ENCODE results near the gene CRYGC.
A peak's percentile ranks its signal among the peaks of the same experiment; 100 is the strongest.
"Not testable (repeated sequence)": the region's sequence is repeated elsewhere in the genome, so short reads cannot be mapped to it uniquely, and the experiment has no call there.

Gene CRYGC

DNA sequence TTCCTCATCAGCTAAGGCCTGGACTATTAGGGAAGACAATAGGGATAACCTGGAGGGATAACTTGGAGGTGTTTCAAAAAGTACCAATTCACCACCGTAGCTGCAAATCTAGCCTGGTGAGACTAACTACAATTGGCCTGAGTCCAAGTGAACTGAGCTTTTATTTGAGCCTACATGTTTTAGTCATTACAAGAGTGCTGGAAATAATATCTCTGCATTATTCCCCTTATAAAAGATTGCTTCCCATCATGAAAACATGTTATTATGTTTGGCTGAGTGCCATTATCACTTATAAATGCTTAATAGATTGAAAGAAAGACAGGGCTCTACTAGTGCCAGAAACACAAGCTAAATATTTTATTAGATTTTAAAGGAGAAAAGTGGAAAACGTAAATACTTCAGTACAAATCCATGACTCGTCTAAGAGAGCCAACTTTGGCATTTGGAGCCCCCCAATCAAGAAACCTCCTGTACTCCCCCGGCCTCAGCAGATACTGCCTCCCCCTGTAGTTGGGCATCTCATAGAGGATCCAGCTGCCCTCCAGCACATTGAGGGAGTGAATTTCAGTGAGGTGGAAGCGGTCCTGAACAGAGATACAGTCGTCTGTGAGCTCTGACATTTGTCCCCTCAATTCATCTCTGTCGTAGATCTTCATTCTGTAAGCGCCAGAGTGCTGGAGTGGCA is 12.8 kb upstream of the CRYGC start:
- no peak for DNase-seq
- intact Hi-C loops (cut with DNase I), result no loop called here

DNA sequence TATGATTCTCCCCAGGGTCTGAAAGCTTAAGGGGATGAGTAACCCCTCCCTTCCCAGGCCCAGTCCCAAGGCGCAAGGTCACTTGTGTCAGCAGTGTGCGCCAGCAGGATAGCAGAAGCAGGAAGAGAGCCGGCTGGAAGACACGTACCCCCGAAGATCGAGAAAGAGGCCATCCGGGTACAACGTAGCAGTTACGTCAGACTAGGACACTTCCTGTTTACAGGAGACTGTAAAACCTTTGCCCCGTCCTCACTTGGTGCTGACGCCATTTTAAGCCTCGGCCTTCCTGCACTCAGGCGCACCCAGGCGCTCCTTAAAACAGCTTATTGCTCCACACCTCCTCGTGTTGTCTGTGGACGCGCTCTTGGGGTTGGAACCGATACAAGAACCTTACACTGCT is 9.8 kb upstream of the CRYGC start:
- DNase-seq, result no peak
- intact Hi-C loops (cut with DNase I), result no loop called here

DNA sequence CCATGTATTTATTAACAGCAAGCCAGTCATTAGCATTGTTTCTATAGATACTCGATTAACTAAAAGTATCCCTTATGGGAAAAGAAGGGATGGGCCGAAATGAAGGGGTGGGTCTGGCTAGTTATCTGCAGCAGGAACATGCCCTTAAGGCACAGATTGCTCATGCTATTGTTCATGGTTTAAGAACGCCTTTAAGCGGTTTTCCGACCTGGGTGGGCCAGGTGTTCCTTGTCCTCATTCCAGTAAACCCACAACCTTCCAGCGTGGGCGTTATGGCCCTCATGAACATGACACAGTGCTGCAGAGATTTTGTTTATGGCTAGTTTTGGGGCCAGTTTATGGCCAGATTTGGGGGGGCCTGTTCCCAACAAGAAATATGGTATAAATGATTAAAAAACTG is 8.7 kb upstream of the CRYGC start:
- intact Hi-C loops (cut with DNase I); DNase-seq: not testable (repeated sequence)

DNA sequence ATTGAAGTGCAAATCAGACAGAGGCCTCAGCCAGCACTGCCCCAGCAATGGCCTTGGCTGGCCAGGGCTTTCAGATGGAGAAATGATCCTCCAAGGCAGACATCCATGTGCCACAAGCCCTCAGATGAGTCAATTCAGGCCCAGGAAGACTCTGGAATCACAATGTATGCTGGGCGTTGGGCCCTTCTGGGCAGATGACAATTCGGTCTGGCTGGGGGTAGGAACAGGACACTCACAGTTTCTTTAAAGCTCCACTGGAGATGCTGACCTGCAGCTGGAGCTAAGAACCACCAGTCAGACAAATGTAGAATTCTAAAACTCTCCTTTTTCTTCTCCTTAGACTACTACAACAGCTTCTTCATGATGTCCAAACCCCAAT is 7.1 kb upstream of the CRYGC start:
- DNase-seq, result no peak
- intact Hi-C loops (cut with DNase I), result no loop called here

DNA sequence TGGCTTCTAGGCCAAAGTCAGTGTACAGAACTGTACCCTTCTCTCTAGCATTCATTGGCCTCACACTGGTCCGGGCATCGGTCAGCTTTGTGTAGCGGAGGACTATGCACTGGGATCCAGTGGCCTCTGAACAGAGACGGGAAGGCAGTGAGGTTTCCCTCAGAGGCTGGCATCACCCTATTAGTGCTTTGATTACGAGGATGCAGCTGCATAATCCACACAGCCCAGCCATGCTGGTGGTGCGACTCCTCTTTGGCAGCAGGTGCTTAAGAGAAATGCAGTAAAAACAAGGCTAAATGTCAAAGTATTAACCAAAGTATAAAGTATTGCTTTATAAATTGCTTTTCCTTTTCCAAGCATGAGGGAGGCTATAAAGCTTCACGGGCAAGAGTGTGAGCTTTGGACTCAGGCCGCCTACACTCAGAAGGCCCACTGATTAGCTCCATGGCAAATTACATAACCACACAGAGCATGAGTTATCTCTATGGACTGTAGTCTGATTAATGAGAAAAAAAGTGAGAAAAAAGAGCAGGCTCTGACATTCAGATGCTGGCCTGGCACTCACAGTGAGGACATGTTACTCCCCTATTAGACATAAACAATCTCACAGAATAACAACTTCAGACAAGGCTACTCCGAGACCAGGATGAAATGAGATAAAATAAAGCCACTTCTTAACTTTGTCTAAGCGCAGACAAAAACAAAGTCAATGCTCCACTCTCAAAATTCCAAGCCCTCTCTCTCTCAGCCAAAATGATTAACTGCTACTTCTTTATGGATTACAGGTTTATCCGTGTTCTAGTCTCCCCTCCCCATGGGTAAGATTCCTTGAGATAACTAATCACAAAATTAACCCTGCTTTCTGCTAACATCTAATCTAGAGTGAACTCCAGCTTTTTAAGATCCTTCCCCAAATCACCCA is 6.4 kb upstream of the CRYGC start:
- intact Hi-C loops (cut with DNase I), result no loop called here
- DNase-seq, result no peak

DNA sequence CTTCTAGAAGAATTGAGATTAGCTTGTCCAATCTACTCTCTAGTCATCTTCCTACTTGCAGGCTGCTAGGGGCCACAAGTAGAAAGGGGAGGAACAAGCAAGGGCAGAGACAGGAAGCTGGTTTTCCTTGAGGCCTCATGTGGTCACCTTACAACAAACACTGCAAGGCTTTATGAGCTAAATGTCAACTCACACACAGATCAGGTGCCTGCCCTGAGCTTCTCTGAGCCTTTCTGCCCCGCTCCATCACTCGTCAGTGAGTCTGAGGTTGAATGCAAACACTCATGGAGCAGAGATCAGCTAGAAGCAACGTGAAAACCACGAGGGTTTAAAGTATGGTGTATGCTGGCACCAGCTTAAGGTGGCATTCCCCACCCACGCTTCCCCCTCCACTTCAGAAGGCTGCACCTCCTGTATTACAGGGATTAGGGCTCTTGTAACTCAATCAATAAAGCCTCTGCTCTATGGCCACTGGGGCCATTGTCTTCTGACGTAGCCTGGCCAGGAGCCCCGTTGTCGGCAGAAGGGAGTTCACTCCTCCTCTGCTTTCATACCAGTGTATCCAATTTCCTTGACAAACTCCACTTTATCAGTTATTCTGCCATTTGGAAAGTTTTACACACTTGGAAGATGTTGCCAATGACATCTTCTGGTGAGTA is 5.4 kb upstream of the CRYGC start:
- intact Hi-C loops (cut with DNase I), result no loop called here
- no peak for DNase-seq

DNA sequence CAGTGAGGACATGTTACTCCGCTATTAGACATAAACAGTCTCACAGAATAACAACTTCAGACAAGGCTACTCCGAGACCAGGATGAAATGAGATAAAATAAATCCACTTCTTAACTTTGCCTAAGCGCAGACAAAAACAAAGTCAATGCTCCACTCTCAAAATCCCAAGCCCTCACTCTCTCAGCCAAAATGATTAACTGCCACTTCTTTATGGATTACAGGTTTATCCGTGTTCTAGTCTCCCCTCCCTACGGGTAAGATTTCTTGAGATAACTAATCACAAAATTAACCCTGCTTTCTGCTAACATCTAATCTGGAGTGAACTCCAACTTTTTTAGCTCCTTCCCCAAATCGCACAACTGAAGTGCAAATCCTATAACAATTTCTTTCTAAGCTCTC is 1.1 kb upstream of the CRYGC start:
- intact Hi-C loops (cut with DNase I), result no loop called here
- no peak for DNase-seq

DNA sequence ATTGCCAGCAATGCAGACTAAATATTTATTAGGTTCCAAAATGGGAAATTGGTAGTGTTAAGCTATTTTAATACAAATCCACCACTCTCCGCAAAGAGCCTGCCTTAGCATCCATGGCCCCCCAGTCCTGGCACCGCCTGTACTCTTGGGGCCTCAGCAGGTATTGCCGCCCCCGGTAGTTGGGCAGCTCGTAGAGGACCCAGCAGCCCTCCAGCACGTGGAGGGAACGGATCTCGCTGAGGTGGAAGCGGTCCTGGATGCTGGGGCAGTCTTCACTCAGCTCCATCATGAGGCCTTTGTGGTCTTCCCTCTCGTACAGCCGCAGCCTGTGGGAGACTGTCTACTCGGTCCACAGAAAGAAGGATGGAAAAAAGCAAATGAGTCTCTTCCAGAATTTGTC is 1.5 kb downstream of the CRYGC start:
- DNase-seq, result no peak
- intact Hi-C loops (cut with DNase I), result no loop called here

DNA sequence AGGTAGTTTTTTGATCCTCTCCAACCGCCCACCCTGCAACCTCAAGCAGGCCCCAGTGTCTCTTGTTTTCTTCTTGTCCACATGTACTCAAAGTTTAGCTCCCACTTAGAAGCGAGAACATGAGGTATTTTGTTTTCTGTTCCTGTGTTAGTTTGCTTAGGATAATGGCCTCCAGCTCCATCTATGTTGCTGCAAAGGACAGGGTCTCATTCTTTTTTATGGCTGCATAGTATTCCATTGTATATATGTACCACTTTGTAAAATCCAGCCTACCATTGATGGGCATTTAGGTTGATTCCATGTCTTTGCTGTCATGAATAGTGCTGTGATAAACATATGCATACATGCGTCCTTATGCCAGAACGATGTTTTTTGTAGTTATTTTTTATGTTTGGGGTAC is 2.5 kb downstream of the CRYGC start:
- no peak for DNase-seq
- intact Hi-C loops (cut with DNase I), result no loop called here

DNA sequence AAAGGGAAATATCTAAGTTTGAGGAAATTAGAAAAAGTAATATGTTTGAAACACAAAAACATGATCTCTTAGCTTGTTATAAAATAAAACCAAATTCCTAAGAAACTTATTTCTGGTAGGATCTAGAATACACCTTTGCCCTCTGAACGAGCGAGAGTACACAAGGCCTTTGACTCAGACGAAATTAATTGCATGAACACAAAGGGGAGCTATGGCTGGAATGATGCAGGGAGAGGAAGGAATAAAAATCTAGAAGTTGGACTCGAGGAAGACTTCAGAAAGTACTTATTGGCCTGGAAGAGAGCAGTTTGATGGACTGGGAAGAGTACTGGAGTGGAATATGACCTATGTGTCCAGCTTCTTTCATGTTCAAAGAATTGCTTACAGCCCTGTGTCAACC is 4.4 kb downstream of the CRYGC start:
- intact Hi-C loops (cut with DNase I), result no loop called here
- no peak for DNase-seq

DNA sequence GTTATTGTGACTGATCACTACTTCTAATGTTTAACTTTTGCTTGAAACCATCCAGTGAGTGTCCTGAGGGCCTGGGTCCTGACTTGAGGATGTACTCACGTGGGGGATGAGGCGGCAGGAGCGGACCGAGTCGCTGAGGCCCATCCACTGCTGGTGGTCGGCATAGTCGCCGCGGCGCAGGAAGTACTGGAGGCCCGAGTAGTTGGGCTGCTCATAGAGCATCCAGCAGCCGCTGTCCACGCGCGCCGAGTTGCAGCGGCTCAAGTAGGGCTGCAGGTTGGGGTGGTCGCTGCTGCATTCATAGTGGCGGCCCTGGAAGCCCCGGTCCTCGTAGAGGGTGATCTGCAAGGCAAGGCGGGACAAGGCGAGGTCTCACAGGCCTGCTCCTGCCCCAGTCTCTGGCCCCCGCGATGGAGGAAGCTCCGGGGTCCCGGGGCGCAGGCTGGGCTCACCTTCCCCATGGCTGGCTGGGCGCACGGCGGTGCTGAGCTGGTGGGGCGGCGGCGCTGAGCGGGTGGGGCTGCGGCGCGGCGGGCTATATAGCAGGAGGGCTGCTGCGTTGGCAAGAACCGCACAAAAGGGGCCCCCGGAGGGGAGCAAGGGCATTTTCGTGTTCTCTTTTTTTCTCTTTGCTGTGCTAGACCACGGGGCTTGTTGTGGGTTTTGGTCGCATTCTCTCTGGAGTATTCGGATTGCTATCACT is 5.5 kb downstream of the CRYGC start, which contains the start of gene CRYGD:
Gene CRYGD, minus strand, starts transcription at position 512 of the 703 bp plus-strand sequence. Its CDS starts 51 bp downstream, at position 461.
- intact Hi-C loops (cut with DNase I), result not testable (repeated sequence)
- peak in 26 of 42 donors; percentile 5 to 54 (median 24) for DNase-seq

DNA sequence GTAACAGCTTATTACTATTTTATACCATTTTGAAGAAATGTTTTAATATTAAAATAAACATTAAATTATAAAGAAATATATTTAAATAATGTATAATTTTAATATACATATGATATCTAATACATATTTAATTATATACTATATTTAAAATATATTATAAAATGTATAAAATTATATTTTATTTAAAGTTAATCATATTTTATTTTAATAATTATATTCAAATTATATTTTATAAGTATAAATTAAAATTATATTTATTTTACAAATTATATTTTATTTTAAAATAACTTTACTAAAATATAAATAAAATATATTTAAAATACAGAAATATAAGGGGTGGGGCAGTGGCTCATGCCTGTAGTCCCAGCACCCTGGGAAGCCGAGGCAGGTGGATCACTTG is 7.4 kb downstream of the CRYGC start:
- no peak for DNase-seq
- intact Hi-C loops (cut with DNase I), result no loop called here

DNA sequence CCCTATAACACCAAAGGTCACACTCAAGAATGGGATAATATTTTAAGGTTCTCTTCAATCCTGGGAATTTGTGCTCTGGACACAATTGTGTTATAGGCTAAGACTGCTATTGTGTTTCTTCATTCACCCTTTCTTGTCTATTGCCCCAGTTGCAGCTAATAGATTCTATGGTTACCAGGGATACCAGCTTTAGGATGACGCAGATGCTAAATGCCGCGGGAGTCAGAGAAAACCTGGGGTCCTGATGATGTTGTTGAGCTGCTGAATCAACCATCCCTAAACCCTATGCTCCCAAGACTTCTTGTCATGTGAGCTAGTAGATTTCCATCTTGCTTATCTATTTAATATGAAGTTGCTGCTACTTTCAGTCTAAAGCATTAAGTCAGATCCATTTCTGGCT is 10.7 kb downstream of the CRYGC start:
- peak in 2 of 42 donors; percentile 10 to 18 for DNase-seq
- intact Hi-C loops (cut with DNase I), result no loop called here

DNA sequence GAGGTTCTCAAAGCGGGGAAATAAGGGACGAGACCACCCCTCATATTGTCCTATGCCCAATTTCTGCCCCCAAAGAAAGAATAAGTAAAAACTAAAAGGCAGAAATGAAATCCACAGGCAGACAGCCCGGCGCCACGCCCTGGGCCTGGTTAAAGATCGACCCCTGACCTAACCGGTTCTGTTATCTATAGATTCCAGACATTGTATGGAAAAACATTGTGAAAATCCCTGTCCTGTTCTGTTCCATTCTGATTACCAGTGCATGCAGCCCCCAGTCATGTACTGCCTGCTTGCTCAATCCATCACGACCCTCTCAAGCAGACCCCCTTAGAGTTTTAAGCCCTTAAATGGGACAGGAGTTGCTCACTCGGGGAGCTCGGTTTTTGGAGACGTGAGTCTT is 12.2 kb downstream of the CRYGC start:
- intact Hi-C loops (cut with DNase I); DNase-seq: not testable (repeated sequence)

DNA sequence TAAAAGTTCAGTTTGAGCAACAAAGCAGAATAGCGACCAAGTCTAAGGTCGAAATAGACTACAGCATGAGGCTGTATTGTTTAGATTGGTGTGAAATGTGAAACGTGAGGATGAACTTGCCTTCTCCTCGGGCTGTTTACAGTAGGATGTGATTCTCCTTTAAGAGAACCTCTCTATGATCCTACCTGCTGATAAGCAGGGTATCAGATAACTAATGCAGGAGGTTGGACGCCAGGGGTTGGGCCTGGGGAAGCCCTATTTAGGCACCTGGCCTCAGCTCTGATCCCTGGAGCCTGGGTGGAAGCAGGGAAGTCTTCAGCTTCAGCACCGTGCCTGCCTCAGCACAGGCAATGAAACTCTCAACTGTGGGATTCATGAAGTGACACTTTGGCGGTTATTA is 16.7 kb downstream of the CRYGC start:
- intact Hi-C loops (cut with DNase I), result no loop called here
- DNase-seq, result no peak

DNA sequence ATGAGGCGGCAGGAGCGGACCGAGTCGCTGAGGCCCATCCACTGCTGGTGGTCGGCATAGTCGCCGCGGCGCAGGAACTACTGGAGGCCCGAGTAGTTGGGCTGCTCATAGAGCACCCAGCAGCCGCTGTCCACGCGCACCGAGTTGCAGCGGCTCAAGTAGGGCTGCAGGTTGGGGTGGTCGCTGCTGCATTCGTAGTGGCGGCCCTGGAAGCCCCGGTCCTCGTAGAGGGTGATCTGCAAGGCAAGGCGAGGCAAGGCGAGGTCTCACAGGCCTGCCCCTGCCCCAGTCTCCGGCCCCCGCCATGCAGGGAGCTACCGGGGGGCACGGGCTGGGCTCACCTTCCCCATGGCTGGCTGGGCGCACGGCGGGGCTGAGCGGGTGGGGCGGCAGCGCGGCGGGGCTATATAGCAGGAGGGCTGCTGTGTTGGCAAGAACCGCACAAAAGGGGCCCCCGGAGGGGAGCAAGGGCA is 17.3 kb downstream of the CRYGC start:
- intact Hi-C loops (cut with DNase I); DNase-seq: not testable (repeated sequence)

DNA sequence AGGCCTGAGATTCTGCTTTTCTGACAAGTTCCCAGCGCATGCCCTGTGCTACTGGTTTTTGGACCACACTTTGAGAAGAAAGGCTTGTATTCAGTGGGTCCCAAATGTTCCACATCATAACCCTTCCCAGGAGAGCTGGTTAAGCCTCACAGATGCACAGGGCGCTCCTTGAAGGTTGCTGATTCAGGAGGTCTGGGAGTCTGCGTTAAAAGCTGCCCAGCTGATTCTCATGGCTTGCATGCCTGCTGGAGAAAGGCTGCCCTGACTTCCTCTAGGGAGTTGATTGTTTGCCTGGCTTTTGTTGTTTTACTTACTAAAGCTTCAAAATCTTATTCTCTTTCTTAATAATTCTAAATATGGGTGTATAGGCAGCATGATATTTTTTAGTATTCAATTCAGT is 26.0 kb downstream of the CRYGC start:
- intact Hi-C loops (cut with DNase I), result no loop called here
- DNase-seq, result no peak

DNA sequence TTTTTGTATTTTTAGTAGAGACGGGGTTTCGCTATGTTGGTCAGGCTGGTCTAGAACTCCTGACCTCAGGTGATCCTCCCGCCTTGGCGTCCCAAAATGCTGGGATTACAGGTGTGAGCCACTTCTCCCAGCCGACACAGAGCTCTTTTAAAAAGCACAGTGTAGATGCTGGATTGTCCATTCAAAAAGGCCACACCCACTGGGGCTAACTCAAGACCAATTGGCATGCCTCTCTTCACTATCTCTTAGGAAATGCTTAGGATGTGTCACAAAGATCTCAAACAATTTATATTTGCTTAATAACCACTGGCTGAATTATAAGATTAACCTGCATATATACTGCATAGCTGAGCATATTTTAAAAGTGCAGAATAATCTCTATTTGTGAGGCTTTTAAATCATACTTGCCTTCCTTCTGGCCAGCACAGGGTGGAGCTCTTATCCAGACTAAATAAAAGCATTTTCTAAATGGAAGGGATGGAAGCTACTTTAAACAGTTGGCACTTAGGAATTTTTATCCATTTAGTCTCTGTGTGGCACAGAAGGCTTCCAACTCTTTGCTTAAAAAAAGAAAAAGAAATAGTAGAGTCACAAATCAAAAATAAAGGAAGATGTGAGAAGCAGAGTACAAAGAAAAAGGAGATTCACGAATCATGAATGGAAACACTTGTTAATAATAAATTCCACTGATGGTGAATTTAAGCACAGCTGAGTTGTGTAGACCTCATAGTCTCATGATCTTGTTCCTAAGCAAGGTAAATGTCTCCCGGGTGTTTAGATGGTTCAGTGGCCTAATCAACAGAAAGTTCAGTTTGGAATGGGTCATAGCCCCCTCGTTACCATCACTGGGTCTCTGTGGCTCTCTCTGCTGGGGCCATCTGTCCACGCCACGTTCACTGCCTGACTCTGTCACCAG is 27.7 kb downstream of the CRYGC start:
- DNase-seq, result peak in 7 of 42 donors; percentile 8 to 45 (median 17)
- intact Hi-C loops (cut with DNase I), result no loop called here

Measured in head of caudate nucleus (tissue), 42 donors.